LNCAP (cell line): ENCODE measurements around the gene PALM.

Source experiments
- TF ChIP-seq, protein P1 (sequence below): fragments of 450-650 bp; IDR thresholded peaks from 2 replicates; pipeline ENCODE4 v1.5.1; 2017; ENCODE audit warnings: mild to moderate bottlenecking

The PALM gene

GRCh38 chr19:723714-724113, 15.0 kb downstream of the PALM start:
- TF ChIP-seq, protein P1, sequence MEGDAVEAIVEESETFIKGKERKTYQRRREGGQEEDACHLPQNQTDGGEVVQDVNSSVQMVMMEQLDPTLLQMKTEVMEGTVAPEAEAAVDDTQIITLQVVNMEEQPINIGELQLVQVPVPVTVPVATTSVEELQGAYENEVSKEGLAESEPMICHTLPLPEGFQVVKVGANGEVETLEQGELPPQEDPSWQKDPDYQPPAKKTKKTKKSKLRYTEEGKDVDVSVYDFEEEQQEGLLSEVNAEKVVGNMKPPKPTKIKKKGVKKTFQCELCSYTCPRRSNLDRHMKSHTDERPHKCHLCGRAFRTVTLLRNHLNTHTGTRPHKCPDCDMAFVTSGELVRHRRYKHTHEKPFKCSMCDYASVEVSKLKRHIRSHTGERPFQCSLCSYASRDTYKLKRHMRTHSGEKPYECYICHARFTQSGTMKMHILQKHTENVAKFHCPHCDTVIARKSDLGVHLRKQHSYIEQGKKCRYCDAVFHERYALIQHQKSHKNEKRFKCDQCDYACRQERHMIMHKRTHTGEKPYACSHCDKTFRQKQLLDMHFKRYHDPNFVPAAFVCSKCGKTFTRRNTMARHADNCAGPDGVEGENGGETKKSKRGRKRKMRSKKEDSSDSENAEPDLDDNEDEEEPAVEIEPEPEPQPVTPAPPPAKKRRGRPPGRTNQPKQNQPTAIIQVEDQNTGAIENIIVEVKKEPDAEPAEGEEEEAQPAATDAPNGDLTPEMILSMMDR: no peak

GRCh38 chr19:725461-726089, 16.8 kb downstream of the PALM start:
- TF ChIP-seq, protein P1: no peak

DNA sequence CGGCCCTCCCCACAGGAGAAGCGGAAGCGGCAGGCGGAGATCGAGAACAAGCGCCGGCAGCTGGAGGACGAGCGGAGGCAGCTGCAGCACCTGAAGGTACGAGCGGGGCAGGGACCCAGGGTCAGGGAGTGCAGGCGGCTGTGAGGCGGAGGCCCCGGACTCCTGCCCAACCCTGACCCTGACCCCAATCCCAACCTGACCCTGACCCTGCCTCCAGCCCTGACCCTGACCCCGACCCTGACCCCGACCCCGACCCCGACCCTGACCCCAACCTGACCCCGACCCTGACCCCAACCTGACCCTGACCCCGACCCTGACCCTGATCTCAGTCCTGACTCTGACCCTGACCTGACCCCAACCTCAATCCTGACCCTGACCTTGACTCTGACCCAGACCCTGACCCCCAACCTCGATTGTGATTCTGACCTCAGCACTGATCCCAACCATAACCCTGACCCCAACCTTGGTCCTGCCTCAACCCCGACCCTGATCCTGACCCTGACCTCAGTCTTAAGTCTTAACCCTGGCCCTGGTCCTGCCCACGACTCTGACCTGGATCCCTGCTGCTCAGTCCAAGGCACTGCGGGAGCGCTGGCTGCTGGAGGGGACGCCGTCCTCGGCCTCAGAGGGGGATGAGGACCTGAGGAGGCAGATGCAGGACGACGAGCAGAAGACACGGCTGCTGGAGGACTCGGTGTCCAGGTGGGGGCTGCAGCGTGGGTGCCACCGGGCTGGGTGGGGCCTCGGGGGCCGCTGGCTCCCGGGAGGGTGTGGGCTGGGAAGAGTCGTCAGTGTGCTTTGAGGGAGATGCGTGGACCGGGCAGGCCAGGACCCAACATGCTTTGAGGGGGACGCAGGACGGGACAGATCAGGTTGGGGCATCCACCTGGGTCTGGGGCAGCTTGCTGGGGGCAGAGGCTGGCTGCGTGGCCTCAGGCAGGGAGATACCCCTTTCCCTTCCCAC, 18.5 kb downstream of the PALM start:
- TF ChIP-seq, protein P1: no peak

DNA sequence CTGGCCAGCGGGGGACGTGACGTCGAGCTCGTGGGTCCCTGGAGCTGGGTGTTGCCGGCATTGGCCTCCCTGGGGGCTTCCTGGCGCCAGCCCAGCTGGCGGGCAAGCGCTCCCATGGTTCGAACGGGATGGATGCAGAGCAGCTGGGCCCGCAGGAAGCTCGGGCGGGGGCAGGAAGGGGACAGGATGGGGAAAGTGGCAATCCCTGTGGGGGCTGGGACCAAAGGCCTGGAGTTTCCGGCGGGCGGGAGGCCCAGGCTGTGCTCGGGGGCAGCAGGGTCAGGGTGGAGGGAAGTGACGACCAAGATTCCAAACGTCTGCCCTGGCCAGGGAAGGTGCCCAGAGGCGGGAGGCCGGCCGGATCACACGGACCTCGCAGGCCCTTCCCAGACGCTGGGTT, 19.3 kb downstream of the PALM start:
- TF ChIP-seq, protein P1: no peak

GRCh38 chr19:729965-730668, 21.4 kb downstream of the PALM start:
- TF ChIP-seq, protein P1: no peak

DNA sequence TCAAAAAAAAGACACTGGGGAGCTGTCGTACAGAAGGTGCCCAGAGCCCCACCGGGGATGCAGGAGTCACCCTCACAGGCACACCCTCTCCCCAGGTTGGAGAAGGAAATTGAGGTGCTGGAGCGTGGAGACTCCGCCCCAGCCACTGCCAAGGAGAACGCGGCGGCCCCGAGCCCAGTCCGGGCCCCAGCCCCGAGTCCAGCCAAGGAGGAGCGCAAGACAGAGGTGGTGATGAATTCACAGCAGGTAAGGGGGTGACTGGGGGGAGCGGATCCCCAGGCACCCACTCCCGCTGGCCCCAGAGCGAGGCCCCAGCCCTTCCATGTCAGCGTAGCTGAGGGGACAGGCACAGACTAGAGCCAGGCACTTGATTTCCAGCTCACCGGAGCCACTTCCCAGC, 22.3 kb downstream of the PALM start:
- TF ChIP-seq, protein P1: no peak
